SIG-M5 (cell line): ENCODE data around the gene GALNT17.
"Not testable (repeated sequence)": the region's sequence is repeated elsewhere in the genome, so short reads cannot be mapped to it uniquely, and the experiment has no call there.

Experiments used
- DNase-seq: peaks from one replicate; lab custom pipeline; 2025; lab: John Stamatoyannopoulos, UW

Gene GALNT17

DNA sequence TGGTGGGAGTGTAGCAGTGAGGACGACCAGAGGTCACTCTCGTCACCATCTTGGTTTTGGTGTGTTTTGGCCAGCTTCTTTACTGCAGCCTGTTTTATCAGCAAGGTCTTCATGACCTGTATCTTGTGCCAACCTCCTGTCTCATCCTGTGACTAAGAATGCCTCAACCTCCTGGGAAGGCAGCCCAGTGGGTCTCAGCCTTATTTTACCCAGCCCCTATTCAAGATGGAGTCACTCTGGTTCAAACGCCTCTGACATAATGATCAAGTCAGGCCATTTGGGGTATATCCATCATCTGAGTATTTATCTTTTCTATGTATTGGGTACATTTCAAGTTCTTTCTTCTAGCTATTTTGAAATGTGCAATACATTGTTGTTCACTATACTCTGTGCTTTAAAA lies 503.9 kb downstream of the GALNT17 start:
- DNase-seq: not testable (repeated sequence)

DNA sequence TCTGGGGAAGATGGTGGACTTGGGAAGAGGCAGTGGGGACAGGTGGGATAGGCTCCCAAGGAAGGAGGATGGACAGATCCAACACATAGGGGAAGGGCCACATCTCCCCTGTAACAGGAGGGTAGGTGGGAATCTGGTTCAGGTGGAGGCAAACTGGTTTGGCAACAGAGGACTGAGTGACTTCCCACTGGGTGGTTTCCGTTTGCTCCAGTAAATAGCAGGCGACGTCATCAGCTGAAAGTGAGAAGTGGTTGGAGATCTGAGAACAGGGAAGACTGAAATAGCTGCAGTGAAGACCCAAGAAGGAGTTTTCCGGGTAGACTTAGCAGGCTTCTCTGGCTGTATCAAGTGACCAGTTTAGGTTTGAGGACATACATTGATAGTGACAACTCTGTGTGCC lies 504.4 kb downstream of the GALNT17 start:
- DNase-seq: no peak

DNA sequence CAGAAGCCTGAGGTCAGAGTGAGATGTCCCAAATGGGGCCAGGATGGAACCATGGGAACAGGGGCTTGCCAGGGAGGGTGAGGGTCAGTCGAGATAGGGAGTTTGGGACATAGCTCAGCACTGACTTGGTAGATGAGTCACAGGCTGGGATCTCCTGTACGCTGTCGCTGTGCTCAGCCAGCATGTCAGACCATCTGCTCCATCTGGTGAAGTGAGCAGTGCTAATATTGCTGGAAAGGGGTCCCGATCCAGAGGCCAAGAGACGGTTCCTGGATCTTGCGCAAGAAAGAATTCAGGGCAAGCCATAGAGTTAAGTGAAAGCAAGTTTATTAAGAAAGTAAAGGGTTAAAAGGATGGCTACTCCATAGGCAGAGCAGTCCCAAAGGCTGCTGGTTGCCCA lies 505.6 kb downstream of the GALNT17 start:
- DNase-seq: no peak

DNA sequence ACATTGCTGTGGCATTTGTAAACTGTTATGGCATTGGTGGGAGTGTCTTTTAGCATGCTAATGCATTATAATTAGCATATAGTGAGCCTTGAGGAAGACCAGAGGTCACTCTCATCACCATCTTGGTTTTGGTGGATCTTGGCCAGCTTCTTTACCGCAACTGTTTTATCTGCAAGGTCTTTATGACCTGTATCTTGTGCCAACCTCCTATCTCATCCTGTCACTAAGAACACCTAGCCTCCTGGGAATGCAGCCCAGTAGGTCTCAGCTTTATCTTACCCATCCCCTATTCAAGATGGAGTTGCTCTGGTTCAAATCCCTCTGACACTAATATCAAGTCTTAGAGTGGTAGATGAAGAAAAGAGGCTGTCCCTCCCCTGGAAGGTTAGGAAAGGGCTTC lies 506.2 kb downstream of the GALNT17 start:
- no peak for DNase-seq

DNA sequence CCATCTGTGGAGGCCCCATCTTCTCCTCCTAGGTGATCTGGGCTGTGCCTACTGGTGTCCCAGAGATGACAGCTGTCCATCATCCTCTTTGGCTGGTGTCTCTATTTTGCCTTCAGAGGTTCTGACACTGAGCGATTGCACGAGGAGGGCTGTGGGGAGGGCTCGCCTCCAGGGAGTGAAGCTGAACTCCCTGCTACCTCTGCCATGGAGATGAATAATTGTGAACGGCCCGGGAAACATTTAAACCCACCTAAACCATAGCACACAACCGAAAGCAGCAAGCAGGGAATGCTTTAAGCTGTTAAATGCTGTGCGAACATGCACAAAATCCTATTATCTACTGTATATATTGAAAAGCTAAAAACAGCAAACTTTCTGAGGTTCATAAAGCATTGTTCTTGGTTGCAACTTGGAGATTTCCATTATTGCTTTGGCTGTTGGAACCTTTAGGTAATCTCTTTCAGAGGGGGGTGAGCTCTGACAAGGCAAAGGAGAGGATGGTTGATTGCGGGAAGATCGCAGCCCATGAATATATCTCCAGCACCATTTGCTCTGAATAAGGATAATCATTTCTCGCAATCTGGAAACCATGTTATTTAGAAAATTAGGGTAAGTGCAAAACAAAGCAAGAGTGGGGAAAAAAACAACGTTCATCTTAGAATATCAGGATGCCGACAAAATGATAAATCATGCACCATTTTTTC lies 507.6 kb downstream of the GALNT17 start:
- no peak for DNase-seq

DNA sequence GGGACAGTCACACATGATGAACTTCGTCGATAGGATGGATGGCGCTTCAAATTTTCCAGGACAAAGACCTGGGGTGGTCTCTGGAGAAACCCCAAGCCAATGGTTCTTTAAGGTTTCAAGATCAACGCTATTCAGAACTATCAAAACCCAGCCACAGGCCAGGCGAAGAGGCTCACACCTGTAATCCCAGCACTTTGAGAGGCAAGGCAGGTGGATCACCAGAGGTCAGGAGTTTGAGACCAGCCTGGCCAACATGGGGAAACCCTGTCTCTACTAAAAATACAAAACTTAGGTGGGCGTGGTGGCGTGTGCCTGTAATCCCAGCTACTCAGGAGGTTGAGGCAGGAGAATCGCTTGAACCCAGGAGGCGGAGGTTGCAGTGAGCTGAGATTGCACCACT lies 511.1 kb downstream of the GALNT17 start:
- DNase-seq: not testable (repeated sequence)

DNA sequence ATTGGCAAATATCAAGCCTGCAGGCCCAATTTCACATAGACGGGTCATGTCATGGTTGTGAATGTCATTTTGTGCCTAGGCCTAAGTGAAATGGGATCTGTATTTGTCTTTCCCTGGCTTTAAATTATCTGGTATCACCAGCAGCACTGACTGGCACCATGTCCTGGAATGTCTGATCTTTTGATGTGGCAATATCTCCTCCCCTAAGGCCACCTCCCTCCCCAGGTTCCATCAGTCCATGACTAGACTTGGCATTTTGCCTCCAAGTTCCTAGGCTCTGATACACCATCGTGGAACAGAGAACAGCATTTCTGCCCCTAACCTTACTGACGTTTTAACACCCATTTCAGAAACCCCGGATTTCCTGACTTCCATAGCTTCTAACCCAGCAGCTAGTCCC lies 513.9 kb downstream of the GALNT17 start:
- no peak for DNase-seq

DNA sequence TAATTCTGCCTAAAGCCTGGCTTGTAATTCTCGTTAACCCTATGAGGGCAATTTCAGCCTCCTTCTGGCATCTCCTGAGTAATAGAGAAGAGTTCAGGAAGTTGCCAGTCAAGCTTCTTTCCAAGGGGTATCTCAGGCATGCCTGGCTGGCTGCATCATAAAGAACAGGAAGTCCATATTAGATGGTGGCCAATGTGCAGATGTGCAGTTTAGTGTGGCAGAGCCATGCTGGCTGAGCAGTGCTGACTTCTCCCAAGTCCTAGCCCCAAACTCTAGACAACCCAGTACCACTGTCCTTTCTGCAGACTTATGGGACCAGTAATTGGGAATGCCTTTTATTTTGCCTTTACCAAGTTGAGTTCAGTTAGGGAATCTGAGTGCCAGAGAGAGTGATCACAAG lies 517.9 kb downstream of the GALNT17 start:
- no peak for DNase-seq

DNA sequence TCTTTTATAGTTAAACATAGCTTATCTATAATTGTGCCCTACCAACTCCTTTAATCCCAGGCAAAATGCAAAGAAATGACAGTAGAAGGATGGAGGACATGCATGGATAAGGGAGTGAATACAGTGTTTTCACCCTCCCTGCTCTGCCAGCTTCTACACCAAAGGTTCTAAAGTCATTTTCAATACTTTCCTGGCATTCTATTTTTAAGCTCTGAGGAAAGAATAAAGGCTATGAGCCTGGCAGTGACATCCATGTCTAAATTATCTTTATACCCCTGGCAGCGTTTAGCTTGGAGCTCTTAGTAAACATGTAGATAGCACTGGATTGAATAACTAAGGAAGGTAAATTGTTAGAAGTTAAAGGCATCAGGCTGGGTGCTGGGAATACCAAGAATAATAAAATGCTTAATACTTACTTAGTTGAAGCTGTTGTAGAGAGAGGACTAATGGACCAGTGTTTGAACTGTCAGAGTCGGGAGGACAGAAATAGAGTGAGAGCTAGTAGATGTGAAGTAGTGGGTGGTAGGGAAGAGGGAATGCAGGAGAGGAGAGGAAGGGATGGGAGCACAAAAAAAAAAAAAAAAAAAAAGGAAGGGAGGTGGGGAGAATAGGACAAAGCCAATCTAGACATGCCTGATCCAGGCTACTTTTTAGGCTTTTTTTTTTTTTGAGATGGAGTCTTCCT lies 518.9 kb downstream of the GALNT17 start:
- DNase-seq: no peak

DNA sequence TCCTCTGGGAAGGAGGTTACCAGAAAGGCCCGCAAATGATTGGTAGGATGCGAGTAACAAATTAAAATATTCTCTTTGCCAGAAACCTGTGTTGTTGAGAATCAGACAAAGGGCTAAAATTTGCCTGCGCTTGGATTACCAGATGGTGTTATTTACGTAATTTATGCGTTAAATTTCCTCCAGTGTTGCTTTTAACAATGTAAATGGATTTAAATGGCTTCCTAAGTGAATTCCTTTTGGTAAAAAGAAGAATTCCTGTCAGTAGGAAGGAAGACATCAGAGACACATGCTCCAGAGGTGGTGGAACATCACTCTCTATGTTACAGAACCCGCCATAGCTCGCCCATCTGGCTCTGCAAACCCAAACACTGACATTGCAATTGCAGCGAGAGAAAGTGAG lies 520.6 kb downstream of the GALNT17 start:
- DNase-seq: no peak

DNA sequence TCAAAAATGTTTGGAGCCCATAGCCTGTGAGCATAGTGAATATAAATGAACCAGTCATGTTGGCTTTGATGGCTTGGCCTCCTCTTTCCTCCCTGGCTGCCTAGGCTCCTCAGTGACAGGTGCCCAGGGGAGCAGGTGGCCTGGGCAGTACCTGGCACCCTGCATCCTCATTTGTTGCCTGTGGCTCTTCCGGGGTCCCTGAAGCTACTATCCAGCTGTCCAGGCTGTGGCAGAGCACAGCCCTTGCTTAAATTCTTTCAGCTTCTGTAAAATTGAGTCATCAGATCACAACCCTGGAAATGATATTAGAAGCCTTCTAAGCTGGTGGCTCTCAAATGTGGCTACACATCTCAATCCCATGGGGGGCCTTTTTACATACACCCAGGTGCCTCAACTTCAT lies 525.4 kb downstream of the GALNT17 start:
- DNase-seq: no peak

DNA sequence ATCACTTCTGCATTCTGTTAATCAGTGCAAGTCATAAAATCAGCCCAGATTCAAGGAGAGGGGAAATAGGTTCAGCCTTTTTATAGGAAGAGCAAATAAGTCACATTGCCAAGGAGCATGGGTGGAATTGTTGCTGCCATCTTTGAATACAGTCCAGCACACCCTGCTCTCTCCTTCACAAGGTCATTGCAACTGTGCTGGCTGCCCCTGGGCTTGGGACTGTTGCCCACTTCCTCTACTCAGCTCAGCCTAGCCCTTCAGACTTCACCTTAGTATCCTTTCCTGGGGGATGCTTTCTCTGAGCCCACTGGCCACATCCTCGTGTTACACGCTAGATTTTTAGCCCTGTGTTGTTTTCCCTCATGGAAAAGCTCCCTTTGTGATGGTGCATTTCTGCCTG lies 527.7 kb downstream of the GALNT17 start:
- no peak for DNase-seq

DNA sequence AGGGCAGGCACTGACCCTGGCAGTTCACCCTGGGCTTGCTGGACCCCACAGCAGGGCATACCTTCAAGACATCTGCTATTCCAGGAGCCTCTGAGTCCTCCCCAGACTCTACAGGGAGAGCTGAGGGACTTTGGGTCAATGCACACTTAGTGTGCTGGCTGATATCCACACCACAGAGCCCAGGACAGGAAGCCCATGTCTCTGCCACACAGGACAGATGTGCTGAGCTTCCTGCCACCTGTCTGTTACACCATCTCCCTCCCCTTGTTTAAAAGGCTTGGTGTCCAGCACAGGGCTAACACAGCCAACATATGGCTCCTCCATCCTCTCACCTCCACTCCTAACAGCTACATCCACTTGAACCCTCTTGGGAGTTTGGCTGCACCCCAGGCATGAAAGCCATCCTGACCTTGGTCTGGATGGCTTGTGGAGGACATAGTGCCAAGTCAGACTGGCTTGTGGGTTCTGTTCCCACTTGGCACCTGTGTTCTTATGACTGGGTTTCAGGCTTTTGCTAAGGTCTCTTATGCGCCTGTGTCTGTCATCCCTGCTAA lies 529.8 kb downstream of the GALNT17 start:
- no peak for DNase-seq

DNA sequence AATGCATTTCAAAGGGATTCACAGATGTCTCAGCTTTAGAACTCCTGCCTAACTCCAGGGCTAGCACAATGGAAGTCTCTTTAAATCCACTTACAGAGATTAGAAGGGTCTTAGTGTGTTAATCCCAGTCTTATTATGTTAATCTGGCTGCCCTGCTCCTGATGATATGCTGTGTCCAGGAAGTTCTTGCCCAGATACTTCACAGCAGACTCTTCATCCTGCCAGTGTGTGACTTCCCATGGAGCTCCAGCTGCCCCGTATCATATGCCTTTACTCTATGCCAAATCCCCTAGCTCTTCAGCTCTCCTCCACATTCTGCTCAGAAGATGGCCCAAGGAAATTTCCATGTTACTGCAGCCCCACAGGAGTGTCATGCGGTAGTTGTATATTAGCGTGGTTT lies 533.8 kb downstream of the GALNT17 start:
- DNase-seq: no peak

DNA sequence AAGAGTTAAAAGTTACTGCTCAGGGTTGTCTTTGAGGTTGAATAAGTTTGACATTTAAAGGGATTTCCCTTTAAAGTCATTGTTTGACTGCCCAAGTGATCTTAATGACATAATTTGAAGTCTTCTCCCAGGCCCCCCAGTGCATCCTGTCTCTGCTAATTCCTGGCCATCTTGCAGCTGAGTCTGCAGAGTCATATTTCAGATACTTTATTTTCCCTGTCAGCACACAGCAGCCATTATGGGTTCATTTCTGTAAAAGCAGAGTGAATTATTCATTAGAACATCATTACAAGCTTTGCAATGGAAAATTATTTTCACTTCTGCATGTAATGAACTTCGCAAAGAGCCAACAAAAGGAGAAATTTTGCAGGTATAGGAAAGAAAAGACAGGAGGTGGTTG lies 536.6 kb downstream of the GALNT17 start:
- DNase-seq: no peak

DNA sequence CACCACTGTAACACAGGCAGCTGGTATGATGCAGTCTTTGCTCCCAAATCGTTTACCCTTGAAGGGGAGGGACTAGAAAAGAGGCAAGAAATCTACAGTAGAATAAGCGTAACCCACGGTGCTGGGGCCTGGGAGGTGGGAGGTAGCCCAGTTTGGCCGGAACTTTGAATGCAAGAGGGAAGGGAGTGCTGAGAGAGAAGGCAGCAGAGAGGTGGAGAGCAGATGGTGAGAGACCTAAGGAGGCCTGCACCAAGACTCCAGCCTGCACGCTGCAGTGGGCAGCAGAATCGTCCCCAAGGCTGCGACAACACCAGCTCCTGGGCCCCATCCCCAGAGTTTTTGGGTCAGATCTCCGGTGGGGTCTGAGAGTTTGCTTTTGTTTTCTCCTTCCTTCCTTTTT lies 547.5 kb downstream of the GALNT17 start:
- DNase-seq: no peak

DNA sequence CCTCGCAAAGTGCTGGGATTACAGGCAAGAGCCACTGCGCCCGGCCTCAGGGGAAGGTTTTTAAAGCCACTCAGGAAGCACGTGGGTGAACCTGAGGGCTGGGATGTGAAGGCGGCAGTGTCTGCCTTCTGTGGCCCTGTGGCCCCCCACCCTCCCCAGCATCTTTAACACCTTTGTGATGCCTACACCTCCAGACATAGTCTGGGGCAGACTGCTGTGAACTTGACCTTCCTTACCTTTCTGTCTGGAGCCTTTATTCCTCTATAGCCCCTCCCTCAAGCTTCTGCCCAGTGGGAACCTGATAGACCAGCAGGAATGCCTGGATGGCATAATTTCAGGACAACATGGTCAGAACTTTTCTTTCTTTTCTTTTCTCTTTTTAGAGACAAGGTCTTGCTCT lies 550.2 kb downstream of the GALNT17 start:
- no peak for DNase-seq

DNA sequence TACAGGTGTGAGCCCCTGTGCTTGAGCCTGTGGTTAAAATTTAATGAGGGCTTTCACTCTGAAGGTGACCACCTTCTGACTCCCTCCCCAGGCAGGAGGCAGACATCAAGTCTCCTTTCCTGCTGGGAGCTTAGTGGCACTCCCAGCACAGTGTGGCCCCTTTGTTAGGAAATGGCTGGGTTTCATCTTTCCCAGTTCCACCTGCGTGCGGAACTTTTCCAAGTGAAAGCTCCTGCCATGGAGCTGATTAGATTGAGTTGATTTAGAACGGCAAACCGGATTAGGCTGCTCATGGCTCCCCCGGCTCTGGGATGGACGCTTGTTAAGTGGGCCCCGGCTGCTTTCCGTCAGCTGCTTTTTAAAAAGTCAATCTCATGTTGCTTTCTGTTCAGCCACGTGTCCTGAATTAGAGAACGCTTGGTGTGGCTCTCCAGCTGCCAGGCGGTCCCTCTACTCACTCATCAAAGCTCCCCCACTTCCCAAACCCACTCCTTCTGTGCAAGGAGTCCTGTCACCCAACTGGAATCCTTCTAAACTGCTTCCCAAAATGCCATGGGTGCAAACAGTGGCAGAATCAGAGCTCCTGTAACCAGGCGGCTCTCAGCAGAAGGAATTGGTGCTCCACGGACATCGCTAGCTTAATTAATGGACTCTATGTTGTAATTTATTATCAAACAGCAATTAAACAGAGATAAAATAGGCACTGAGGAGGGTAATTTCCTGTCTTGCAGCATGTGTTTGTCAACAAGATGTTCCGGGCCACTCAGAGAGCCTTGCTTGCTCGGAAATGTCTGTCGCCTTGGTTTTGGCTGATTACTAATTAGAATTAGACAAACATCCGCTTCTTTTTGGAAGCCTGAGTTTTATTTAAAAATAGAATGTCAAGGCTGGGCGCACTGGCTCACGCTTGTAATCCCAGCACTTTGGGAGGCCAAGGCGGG lies 551.2 kb downstream of the GALNT17 start:
- DNase-seq: no peak

DNA sequence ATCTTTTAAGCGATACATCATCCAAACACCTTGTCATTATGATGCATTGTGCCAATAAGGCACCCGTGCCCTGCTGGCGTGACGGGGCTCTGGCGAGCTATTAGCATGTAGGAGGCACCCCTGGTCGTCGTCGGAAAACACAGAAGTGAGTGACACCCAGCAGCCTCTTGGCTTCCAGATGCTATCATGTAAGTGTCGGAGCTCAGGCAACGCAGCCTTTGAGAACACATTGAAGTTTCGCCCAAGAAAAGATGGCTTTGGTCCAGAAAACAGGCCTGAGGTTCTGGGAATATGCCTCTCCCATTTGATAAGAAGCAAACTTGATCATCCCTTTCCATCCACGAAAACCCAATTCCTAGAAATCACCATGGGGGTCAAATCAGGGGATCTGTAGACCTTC lies 555.3 kb downstream of the GALNT17 start:
- no peak for DNase-seq

DNA sequence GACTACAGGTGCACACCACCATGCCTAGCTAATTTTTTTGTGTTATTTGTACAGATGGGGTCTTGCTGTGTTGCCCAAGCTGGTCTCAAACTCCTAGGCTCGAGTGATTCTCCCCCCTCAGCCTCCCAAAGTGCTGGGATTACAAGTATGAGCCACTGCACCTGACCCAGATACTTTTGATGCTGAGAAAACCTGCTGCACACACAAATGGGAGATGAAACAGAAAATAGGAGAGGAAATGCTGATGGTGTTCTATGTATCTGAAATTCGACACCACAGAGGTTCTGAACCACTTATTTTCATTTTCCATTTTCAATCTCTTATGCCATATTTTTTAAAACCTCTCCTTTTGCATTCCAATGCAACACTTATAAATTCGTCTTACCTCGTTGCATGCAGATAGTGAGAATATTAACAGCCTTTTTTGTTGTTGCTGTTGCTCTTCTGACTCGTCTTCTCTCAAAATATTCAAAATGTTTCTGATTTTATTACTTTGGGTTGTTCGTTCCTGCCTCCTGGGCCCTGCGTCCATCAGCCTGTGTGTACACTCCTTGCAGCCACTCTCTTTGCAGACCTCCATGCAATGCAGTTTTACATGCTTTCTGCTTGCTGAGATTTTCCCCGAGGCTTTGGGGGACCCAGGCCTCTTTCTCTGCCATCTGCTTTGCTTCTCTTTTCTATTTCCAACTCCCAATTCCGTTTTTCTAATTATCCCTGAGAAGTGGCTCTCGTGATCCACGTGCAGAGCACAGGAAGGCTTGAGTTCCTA lies 556.1 kb downstream of the GALNT17 start:
- no peak for DNase-seq

DNA sequence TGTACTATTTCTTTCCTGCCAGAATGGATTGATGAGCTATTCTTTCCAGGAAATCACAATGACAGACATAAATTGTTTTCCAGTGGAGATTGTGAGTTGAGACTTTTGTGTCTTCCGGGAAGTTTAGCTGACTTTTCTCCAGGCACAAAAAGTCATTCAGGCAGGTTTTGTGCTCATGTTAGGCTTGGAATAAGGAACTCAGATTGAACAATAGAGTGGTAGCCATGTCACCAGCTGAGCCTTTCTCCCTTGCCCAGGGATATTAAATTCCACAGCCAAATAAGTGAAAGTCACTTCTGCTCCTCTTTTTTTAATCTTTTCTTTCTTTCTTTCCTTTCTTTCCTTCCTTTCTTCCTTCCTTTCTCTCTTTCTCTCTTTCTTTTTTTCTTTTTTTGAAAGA lies 559.6 kb downstream of the GALNT17 start:
- no peak for DNase-seq

DNA sequence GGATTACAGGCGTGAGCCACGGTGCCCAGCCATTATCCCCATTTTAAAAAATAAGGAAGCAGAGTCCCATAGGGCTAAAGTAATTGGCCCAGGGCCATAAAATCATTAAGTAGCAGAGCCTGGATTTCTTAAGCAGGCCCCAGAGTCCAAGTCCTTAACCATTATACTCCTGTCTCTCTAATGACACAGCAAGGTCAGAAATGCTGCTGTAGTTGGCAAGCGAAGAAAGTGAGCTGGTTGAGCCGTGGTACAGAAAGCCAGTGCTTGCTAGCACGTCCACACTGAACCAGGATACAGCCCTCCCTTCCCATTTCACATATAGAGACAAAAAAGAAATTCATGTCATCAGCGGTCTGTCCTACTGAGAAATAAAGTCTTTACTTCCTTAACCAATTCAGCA lies 562.7 kb downstream of the GALNT17 start:
- no peak for DNase-seq
